T-cell (primary cell): Measurements from ENCODE around the gene STXBP6. TPM values are rescaled to one million over a fixed set of nuclear protein-coding genes. Genes with fewer than 3 reads are reported as not detected.

Experiments used
- ATAC-seq, 4 experiments: fragments of 200-7000 bp in 3 of 4; fragments of 150-1000 bp in 1 of 4; cut with Tn5 transposase; replicated peaks in 1 of 4; 1 replicate in 3 of 4; 2 replicates in 1 of 4; pipeline ENCODE4 v1.10.0; 2021; ENCODE audit warnings: moderate library complexity in 3 of 4, mild to moderate bottlenecking in 2 of 4, moderate number of reproducible peaks in 1 of 4
- CTCF ChIA-PET, 2 donors: fragments of 300-600 bp; sonication (Branson Sonifier 250); formaldehyde crosslinking; loops; one replicate each; lab custom pipeline; 2022; ENCODE audit warnings: antibody characterized with exemption in 2 of 2; lab: Charles Lee
- POLR2A ChIA-PET, 2 donors: fragments of 300-600 bp; sonication (Branson Sonifier 250); formaldehyde crosslinking; loops; one replicate each; lab custom pipeline; 2022; ENCODE audit warnings: antibody characterized with exemption in 2 of 2; lab: Charles Lee
- DNase-seq, 35 experiments: peaks; one replicate each; pipeline versions ENCODE4 v3.0.0 to v3.0.0-alpha.2; 2013 to 2023
- H3K27ac ChIP-seq: one replicate; pipeline ENCODE4 v1.5.1; 2013; ENCODE audit warnings: low read length
- H3K27me3 ChIP-seq, 2 experiments: replicated peaks in 1 of 2; 1 replicate in 1 of 2; 2 replicates in 1 of 2; pipeline versions ENCODE4 v1.6.1 to v1.7.0; 2013; ENCODE audit warnings: low read length in 1 of 2, mixed read lengths in 1 of 2; ENCODE audit not compliant: control insufficient read depth in 2 of 2, insufficient read depth in 2 of 2; ENCODE audit errors: extremely low read depth in 1 of 2
- H3K36me3 ChIP-seq, 2 donors: 1 replicate in 1 of 2; 2 replicates in 1 of 2; pipeline versions ENCODE4 v1.6.1 to v1.7.0; 2013; ENCODE audit warnings: low read length in 1 of 2; ENCODE audit not compliant: control insufficient read depth in 2 of 2, insufficient read depth in 1 of 2; ENCODE audit errors: extremely low read depth in 1 of 2
- H3K4me1 ChIP-seq, 2 experiments: 1 replicate in 1 of 2; 2 replicates in 1 of 2; pipeline versions ENCODE4 v1.6.1 to v1.7.0; 2013; ENCODE audit warnings: low read length in 2 of 2, mixed read lengths in 1 of 2; ENCODE audit not compliant: insufficient read depth in 2 of 2, control insufficient read depth in 1 of 2; ENCODE audit errors: extremely low read depth in 1 of 2
- H3K4me3 ChIP-seq, 2 donors: 1 replicate in 1 of 2; 2 replicates in 1 of 2; pipeline versions ENCODE4 v1.5.1 to v1.7.0; 2013; ENCODE audit warnings: mild to moderate bottlenecking in 2 of 2, low read length in 1 of 2, moderate library complexity in 1 of 2; ENCODE audit not compliant: control insufficient read depth in 1 of 2; ENCODE audit errors: extremely low read depth in 1 of 2
- H3K9me3 ChIP-seq: 2 replicates; pipeline ENCODE4 v1.7.0; 2013
- H3K27ac Mint-ChIP-seq, 2 donors: one replicate each; pipeline ENCODE4 v1.8.0; 2020 to 2021; ENCODE audit warnings: mild to moderate bottlenecking in 2 of 2, mixed read lengths in 2 of 2
- H3K27me3 Mint-ChIP-seq, 2 donors: one replicate each; pipeline ENCODE4 v1.8.0; 2021 to 2022; ENCODE audit warnings: mixed read lengths in 2 of 2
- H3K36me3 Mint-ChIP-seq: one replicate; pipeline ENCODE4 v1.8.0; 2021; ENCODE audit warnings: mixed read lengths
- H3K4me1 Mint-ChIP-seq, 3 donors: one replicate each; pipeline ENCODE4 v1.8.0; 2020 to 2022; ENCODE audit warnings: mixed read lengths in 3 of 3, mild to moderate bottlenecking in 1 of 3
- H3K4me3 Mint-ChIP-seq, 3 donors: one replicate each; pipeline ENCODE4 v1.8.0; 2020 to 2022; ENCODE audit warnings: mild to moderate bottlenecking in 3 of 3, mixed read lengths in 3 of 3, moderate library complexity in 3 of 3
- H3K9me3 Mint-ChIP-seq, 3 donors: one replicate each; pipeline ENCODE4 v1.8.0; 2020 to 2022; ENCODE audit warnings: mixed read lengths in 3 of 3
- WGBS: methylation state at CpG from one replicate; pipeline ENCODE4 v1.1.5; 2013; ENCODE audit warnings: missing lambda C conversion rate; ENCODE audit not compliant: insufficient coverage; 5-methylcytosine and 5-hydroxymethylcytosine counted together
- total RNA-seq, 35 experiments: library from RNA in 6 of 35; stranded (reverse) in 6 of 35; fragments of 120-200 nt in 1 of 35; gene quantifications; one replicate each; pipeline versions ENCODE4 v1.2.1 to v1.2.4 and lab custom pipeline; 2013 to 2026

STXBP6 gene
- total RNA-seq, 5 donors from 2014 or later (not counting 1 experiment from before 2014, with no cell fraction given): 0.25 TPM; not detected in 4

DNA sequence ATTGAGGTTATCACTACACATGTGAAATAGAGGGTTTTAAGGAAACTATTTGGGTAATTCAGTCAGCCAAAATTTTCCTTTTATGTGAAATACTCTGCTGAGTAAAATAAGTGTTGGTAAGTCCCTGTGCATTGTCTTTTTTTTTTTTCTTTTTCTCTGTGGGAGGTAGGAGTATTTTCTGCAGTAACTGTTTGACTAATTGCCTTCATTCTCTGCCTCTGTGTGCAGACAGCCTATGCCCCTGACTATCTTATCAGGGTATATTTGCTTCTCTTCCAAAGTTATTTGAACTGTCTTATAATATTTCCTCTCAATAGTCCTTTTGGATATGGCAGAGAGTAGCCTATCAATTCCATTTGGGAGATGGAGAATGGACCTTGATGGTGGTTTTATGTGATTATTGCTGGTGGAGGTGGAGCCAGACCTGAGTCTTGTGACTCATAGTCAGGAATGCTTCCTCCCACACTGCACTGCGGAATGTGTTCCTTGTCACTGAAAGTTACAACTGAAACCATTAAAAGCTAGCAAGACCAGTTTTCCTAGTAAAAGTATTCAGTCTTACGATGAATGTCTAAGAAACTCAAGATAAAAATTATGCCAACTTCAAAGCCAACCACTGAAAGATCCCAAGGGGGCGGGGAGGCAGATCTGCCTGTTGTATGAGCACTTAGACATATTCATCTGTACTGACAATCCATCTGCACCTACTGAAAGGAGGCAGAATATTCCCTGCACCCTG lies 40.9 kb upstream of the STXBP6 start:
- CTCF ChIA-PET: no interaction called here
- no peak for ATAC-seq

DNA sequence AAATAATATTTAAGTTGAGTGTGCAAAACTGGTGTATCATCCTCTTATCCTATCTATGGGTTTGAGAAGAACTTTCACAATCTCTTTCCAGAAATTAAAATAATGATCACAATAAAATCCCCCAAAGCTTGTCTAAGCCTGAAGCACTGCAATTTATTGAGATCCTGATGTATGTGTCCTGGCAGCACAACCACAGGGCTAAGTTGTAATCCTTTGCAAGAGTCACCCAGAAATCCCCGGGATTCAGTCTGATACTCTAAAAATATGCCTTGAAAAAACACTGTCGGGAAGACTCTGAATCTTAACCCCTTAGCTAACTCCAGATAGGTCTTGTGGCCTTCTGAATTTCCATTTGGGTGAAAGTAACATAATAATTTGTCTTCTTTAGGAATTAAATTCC lies 40.3 kb upstream of the STXBP6 start:
- no peak overlapping the region for H3K4me3 ChIP-seq
- H3K36me3 Mint-ChIP-seq: no peaks in the 10 kb centered on the region
- H3K27ac Mint-ChIP-seq: no peak overlapping the region
- H3K4me3 Mint-ChIP-seq: no peak overlapping the region
- ATAC-seq: no peak
- ChIA-PET POLR2A (no interaction called here), CTCF (no interaction called here)
- H3K27me3 Mint-ChIP-seq: peaks cover 30 to 34% of the 10 kb centered on the region in 2 donors
- no peak overlapping the region for H3K27ac ChIP-seq
- no peaks in the 10 kb centered on the region for H3K9me3 ChIP-seq
- no peaks in the 10 kb centered on the region for H3K4me1 Mint-ChIP-seq
- WGBS: no CpG with 5 or more reads among the region's 2 CpGs
- DNase-seq: no peak
- peaks cover 0 to 3% of the 10 kb centered on the region in 2 experiments for H3K27me3 ChIP-seq
- H3K9me3 Mint-ChIP-seq: no peaks in the 10 kb centered on the region
- no peaks in the 10 kb centered on the region for H3K36me3 ChIP-seq
- no peaks in the 10 kb centered on the region for H3K4me1 ChIP-seq

More for the DNA sequence above, 40.9 kb upstream of the STXBP6 start:
- Histone ChIP-seq H3K9me3 (no peaks in the 10 kb centered on the region), H3K27me3 (peaks cover 0 to 3% of the 10 kb centered on the region in 2 experiments), H3K36me3 (no peaks in the 10 kb centered on the region), H3K27ac (no peak overlapping the region), H3K4me1 (no peaks in the 10 kb centered on the region), H3K4me3 (no peak overlapping the region)
- H3K4me1 Mint-ChIP-seq: no peaks in the 10 kb centered on the region
- H3K27me3 Mint-ChIP-seq: peaks cover 32 to 39% of the 10 kb centered on the region in 2 donors
- no peak overlapping the region for H3K27ac Mint-ChIP-seq
- no peaks in the 10 kb centered on the region for H3K9me3 Mint-ChIP-seq
- H3K4me3 Mint-ChIP-seq: no peak overlapping the region
- H3K36me3 Mint-ChIP-seq: no peaks in the 10 kb centered on the region
- POLR2A ChIA-PET: no interaction called here
- 84% methylated on average over 2 of the region's 3 CpGs for WGBS
- no peak for DNase-seq

DNA sequence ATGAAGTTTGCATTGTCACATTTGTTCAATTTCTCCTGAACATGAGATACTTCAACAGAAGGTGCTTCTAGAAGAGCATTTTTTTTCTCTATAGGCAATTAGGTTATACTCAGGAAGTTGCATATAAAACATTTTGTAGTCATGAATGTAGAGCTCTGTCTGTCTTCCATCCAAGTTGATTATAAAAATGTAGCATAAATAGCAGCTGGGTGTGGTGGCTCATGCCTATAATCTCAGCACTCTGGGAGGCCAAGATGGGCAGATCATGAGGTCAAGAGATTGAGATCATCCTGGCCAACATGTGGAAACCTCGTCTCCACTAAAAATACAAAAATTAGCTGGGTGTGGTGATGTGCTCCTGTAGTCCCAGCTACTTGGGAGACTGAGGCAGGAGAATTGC lies 39.5 kb upstream of the STXBP6 start:
- H3K4me3 ChIP-seq: no peak overlapping the region
- H3K27me3 ChIP-seq: peaks cover 0 to 2% of the 10 kb centered on the region in 2 experiments
- ChIA-PET POLR2A (no interaction called here), CTCF (no interaction called here)
- Mint-ChIP-seq H3K27ac (no peak overlapping the region), H3K9me3 (no peaks in the 10 kb centered on the region), H3K4me1 (no peaks in the 10 kb centered on the region), H3K4me3 (no peak overlapping the region), H3K36me3 (no peaks in the 10 kb centered on the region), H3K27me3 (peaks cover 22 to 28% of the 10 kb centered on the region in 2 donors)
- DNase-seq: no peak
- H3K4me1 ChIP-seq: no peaks in the 10 kb centered on the region
- no CpG with 5 or more reads among the region's 1 CpG for WGBS
- no peaks in the 10 kb centered on the region for H3K36me3 ChIP-seq
- no peaks in the 10 kb centered on the region for H3K9me3 ChIP-seq
- no peak overlapping the region for H3K27ac ChIP-seq
- no peak for ATAC-seq

DNA sequence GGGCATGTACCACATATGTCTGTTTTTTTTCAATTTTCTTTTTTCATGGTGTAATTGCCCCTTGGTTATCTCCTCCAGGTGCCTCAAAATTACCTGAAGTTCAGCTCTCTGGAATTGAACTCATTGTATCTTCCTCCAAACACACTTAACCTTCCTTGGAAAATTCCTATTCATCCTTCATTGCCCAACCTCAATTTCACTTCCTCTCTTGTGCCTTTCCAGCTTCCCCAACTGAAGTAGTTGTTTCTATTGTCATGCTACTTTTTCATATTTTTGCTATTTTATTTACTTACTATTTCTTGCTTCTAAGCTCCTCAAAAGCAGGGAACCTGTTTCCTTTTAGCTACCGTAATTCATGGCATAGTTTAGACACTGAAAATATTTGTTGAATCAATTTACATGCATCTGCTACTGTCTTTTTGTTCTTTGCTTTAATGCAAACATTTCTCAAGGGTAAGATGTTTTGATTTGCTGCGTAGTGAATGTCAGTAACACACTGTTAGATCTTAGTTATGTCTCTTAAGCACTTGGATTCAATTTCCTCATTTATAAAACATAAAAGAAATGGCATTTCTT lies 37.0 kb upstream of the STXBP6 start:
- H3K9me3 Mint-ChIP-seq: no peaks in the 10 kb centered on the region
- no peak overlapping the region for H3K4me3 Mint-ChIP-seq
- H3K4me1 ChIP-seq: no peaks in the 10 kb centered on the region
- no peaks in the 10 kb centered on the region for H3K36me3 ChIP-seq
- no peaks in the 10 kb centered on the region for H3K4me1 Mint-ChIP-seq
- no peaks in the 10 kb centered on the region for H3K36me3 Mint-ChIP-seq
- peaks cover 26 to 35% of the 10 kb centered on the region in 2 donors for H3K27me3 Mint-ChIP-seq
- WGBS: no CpG with 5 or more reads among the region's 2 CpGs
- ChIA-PET POLR2A (no interaction called here), CTCF (no interaction called here)
- DNase-seq: no peak
- no peaks in the 10 kb centered on the region for H3K9me3 ChIP-seq
- H3K27ac ChIP-seq: no peak overlapping the region
- no peak for ATAC-seq
- H3K27me3 ChIP-seq: no peaks in the 10 kb centered on the region
- H3K27ac Mint-ChIP-seq: no peak overlapping the region
- H3K4me3 ChIP-seq: no peak overlapping the region

GRCh38 chr14:25086081-25086480 lies 36.1 kb upstream of the STXBP6 start:
- 78% methylated on average over 4 of the region's 6 CpGs for WGBS
- no peak overlapping the region for H3K4me3 ChIP-seq
- Mint-ChIP-seq H3K4me1 (no peaks in the 10 kb centered on the region), H3K36me3 (no peaks in the 10 kb centered on the region), H3K27ac (no peak overlapping the region), H3K9me3 (no peaks in the 10 kb centered on the region), H3K27me3 (peaks cover 30 to 39% of the 10 kb centered on the region in 2 donors), H3K4me3 (no peak overlapping the region)
- H3K27me3 ChIP-seq: no peaks in the 10 kb centered on the region
- H3K9me3 ChIP-seq: no peaks in the 10 kb centered on the region
- POLR2A ChIA-PET: no interaction called here
- CTCF ChIA-PET: no interaction called here
- DNase-seq: no peak
- no peaks in the 10 kb centered on the region for H3K36me3 ChIP-seq
- H3K4me1 ChIP-seq: no peaks in the 10 kb centered on the region
- no peak for ATAC-seq
- H3K27ac ChIP-seq: no peak overlapping the region

DNA sequence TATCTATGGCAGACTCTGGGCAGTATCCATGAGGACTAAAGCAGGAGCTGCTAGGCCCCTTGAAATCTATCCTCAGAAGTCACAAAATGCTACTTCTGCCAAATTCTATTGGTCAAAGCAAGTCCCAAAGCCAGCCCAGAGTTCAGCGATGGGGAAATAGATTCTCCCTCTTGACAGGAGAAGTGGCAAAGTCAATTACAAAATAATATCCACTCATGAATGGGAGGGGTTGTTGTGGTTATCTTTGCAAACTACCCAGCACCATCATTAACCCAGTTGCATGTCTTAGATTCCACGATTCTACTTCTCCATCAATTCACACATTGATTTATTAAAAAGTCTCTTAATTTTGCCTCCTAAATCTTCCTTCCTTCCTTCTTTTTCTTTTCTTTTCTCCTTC lies 30.7 kb upstream of the STXBP6 start:
- DNase-seq (no peak), ATAC-seq (no peak)
- no peaks in the 10 kb centered on the region for H3K4me1 Mint-ChIP-seq
- Histone ChIP-seq H3K4me3 (no peak overlapping the region), H3K4me1 (no peaks in the 10 kb centered on the region), H3K9me3 (no peaks in the 10 kb centered on the region), H3K27ac (no peak overlapping the region), H3K36me3 (no peaks in the 10 kb centered on the region), H3K27me3 (no peaks in the 10 kb centered on the region)
- CTCF ChIA-PET: no interaction called here
- H3K4me3 Mint-ChIP-seq: no peak overlapping the region
- H3K27ac Mint-ChIP-seq: no peak overlapping the region
- no peaks in the 10 kb centered on the region for H3K36me3 Mint-ChIP-seq
- 40% methylated on average over 1 of the region's 2 CpGs for WGBS
- POLR2A ChIA-PET: no interaction called here
- H3K9me3 Mint-ChIP-seq: no peaks in the 10 kb centered on the region
- H3K27me3 Mint-ChIP-seq: peaks cover 23 to 27% of the 10 kb centered on the region in 2 donors
